ENCODE data around the gene ERP27.

- TF ChIP-seq EZH2 (IDR thresholded peaks at IDR 0.05; ENCODE audit: borderline replicate concordance) (no peak), CTCF (IDR thresholded peaks at IDR 0.05; ENCODE audit: poor library complexity) (no peak), EZH2phosphoT487 (IDR thresholded peaks at IDR 0.05; ENCODE audit: low read depth, severe bottlenecking, unreplicated experiment) (no peak)
These were observed 25.0 kb downstream of the ERP27 start for GRCh38 chr12:14913381-14913781.

Data from hepatocyte (in vitro differentiated cells).